Colon (tissue), 2 donors: ENCODE measurements around the gene LZTR1.
"Not testable (repeated sequence)": the region's sequence is repeated elsewhere in the genome, so short reads cannot be mapped to it uniquely, and the experiment has no call there.

Source experiments
- FAIRE-seq: peaks from 2 replicates; lab custom pipeline; 2012; peaks lifted over from hg19 to GRCh38; lab: Jason Lieb, UNC
- donor health status: control.
- donor health status: control.

Gene LZTR1

DNA sequence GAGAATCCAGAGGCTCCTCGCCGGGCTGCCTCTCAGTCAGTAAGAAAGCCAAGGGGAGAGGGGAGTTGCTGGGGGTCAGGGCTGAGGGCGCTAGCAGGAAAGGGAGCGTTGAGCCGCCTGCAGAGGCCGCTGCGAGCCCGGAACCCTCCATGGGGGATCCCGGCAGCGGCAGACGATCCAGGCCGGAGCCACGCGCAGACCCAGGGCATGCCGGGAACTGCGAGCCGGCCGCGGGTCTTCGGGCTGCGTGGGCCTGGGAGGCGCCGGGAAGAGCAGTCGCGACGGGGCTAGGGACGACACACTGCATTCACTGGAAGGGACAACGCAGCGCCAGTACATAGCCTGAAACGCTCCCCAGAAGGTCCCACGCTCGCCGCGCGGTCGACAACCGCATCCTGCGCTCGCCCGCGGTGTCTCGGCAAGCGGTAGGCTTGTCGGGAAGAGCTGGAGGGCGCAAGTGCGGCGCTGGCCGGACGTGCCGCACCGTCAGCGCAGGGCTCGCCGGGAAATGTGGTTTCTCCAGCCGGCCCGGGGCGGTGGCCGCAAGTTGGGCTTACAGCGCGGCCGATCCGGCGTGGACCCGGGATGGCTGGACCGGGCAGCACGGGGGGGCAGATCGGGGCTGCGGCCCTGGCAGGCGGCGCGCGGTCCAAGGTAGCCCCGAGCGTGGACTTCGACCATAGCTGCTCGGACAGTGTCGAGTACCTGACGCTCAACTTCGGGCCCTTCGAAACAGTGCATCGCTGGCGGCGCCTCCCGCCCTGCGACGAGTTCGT is at the start of gene LZTR1:
TSS of gene LZTR1 (plus strand) at position 511 of the 776 bp plus-strand sequence. CDS start at position 586, 75 bp downstream.
- FAIRE-seq, result no peak

DNA sequence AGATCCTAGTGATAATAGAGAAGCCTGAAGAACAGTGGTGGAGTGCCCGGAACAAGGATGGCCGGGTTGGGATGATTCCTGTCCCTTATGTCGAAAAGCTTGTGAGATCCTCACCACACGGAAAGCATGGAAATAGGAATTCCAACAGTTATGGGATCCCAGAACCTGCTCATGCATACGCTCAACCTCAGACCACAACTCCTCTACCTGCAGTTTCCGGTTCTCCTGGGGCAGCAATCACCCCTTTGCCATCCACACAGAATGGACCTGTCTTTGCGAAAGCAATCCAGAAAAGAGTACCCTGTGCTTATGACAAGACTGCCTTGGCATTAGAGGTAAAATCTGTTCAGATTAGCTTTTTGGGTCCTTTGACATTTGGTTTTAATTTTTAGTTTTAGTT is 48.2 kb upstream of the LZTR1 start:
- FAIRE-seq, result no peak

DNA sequence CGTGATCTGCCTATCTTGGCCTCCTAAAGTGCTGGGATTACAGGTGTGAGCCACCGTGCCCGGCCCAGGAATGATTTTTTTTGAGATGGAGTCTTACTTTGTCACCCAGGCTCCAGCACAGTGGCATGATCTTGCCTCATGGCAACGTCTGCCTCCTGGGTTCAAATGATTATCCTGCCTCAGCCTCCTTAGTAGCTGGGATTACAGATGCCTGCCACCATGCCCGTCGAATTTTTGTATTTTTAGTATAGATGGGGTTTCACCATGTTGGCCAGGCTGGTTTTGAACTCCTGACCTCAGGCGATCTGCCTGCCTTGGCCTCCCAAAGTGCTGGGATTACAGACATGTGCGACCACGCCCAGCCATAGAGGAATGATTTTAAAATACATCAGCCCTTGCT is 47.0 kb upstream of the LZTR1 start:
- not testable (repeated sequence) for FAIRE-seq

GRCh38 chr22:20935780-20936539 is 46.1 kb upstream of the LZTR1 start:
- not testable (repeated sequence) for FAIRE-seq

DNA sequence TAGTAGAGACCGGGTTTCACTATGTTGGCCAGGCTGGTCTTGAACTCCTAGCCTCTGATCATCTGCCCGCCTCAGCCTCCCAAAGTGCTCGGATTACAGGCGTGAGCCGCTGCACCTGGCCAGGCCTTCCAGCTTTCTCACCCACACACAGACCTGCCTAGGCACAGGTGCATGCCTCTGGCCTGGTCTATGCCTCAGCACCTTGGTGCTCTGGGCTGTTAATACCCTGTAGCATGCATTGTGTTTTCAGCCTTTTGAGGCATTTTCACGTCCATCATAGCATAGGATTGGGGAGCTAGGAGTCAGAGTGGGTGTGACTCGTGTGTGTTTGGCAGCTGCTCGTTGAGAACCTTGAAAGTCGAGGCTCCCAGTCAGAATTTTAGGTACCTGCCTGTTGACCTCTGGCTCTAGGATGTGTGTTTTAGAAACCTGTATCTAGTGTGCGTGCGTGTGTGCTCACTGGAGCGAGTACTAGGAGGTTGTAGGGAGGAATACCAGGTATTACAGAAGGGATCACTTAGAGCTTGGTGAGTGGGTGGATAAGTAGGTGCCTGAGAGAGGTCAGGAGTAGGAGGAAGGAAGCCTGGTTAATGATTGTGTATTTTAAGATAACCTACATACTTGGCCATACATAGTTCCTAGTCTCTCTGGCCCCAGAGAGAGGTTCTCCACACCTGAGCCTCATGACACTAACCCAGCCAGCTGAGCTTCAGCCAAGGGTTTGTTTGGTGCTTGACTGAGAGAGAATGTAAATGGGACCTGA is 44.9 kb upstream of the LZTR1 start:
- no peak for FAIRE-seq

DNA sequence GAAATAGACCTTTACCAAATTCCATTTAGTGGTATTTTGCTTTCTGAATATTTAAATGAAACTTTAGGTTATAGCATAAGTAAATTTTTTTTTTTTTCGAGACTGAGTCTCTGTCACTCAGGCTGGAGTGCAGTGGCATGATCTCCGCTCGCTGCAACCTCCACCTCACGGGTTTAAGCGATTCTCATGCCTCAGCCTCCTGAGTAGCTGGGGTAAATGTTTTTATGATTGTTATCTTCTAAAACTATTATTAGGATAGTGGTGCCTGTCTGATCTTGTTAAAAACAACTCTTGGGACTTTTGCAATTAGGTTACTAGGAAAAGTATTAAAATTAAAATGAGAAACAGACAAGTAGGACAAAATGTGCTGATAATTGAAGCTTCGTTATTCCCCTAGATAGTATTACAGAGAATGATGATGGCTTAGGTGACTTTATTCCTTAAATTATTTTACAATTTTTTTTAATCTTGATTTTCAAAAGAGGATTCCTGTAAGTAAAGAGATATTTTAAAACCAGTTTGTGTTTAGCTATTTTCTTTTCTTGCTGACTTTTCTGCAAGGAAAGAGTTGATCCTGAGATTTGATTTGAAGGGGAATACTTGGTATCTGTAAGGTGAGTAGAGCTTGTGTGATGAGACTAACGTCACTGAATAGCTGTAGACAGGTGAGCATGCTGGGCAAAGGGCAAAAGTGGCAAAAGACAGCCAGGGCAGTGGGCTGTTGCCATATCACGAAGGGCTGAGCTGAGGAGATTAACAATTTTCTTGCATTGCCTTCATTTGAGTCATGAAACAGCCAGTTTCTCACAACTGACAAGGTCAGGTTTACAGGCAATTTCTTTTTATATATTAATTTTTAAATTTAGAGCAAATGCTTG is 44.1 kb upstream of the LZTR1 start:
- FAIRE-seq, result no peak

DNA sequence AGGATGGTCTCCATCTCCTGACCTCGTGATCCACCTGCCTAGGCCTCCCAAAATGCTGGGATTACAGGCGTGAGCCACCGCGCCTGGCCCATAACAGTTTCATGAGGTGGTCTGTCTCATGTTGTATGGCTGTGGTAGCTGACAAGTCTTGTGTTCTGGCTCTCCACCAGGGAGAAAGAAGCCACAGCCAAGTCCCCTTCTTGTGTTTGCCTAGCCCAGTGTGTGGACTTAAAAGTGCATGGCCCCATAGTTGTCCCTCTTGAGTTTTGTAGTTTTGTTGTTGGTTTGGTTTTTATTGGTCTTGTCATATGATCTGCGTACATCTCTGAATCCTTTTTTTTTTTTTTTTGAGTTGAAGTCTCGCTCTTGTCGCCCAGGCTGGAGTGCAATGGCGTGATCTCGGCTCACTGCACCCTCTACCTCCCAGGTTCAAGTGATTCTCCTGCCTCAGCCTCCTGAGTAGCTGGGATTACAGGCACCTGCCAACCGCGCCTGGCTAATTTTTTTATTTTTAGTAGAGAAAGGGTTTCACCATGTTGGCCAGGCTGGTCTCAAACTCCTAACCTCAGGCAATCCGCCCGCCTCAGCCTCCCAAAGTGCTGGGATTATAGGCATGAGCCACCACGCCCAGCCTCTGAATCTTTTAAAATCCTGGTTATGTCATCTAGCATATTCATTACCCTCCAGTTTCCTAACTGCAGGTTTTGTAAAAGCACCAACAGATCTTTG is 42.5 kb upstream of the LZTR1 start:
- not testable (repeated sequence) for FAIRE-seq

GRCh38 chr22:20940186-20940651 is 41.9 kb upstream of the LZTR1 start:
- FAIRE-seq, result no peak

GRCh38 chr22:20940904-20941385 is 41.2 kb upstream of the LZTR1 start:
- FAIRE-seq, result no peak

DNA sequence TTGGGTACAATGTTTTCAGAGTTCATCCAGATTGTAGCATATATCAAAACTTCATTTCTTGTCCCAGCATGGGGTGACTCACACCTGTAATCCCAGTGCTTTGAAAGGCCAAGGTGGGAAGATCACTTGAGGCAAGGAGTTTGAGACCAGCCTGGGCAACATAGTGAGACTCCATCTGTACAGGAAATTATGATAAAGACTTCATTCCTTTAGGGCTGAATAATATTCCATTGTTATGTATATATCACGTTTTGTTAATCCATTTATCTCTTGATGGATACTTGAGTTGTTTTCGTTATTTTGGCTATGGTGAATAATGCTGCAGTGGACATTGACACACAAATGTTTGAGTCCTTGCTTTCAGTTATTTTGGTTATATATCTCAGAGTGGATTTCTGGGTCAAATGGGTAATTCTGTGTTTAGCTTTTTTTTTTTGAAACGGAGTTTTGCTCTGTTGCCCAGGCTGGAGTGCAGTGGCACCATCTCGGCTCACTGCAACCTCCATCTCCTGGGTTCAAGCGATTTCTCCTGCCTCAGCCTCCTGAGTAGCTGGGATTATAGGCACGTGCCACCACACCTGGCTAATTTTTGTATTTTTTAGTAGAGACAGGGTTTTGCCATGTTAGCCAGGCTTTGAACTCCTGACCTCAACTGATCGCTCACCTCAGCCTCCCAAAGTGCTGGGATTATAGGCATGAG is 39.7 kb upstream of the LZTR1 start:
- FAIRE-seq, result not testable (repeated sequence)

DNA sequence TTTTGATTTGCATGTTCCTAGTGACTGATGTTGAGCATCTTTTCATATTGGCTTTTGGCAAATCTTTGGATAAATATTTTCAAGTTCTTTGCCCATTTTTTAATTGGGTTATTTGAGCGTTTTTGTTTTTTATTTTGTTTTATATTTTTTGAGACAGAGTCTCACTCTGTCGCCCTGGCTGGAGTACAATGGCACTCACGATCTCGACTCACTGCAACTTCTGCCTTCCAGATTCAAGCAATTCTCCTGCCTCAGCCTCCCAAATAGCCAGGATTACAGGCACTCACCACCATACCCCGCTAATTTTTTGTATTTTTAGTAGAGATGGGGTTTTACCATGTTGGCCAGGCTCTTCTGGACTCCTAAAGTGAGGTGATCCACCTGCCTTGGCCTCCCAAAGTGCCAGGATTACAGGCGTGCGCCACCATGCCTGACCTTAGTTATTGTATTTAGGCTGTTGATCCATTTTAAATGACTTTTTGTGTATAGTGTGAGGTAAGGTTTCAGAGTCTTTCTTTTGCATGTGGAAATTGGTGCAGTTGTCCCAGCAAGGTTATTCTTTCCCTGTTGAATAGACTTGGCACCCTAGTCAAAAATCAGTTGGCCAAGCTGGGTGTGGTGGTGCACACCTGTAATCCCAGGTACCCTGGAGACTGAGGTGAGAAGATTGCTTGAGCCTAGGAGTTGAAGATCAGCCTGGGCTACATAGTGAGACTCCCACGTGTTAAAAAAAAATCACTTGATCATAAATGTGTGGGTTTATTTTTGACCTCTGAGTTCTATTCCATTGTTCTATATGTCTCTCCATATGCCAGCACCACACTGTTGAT is 38.8 kb upstream of the LZTR1 start:
- FAIRE-seq, result no peak

GRCh38 chr22:20944042-20944441 is 38.1 kb upstream of the LZTR1 start:
- no peak for FAIRE-seq

- FAIRE-seq, result no peak
Measured at GRCh38 chr22:20945578-20945934, 36.5 kb upstream of the LZTR1 start.

DNA sequence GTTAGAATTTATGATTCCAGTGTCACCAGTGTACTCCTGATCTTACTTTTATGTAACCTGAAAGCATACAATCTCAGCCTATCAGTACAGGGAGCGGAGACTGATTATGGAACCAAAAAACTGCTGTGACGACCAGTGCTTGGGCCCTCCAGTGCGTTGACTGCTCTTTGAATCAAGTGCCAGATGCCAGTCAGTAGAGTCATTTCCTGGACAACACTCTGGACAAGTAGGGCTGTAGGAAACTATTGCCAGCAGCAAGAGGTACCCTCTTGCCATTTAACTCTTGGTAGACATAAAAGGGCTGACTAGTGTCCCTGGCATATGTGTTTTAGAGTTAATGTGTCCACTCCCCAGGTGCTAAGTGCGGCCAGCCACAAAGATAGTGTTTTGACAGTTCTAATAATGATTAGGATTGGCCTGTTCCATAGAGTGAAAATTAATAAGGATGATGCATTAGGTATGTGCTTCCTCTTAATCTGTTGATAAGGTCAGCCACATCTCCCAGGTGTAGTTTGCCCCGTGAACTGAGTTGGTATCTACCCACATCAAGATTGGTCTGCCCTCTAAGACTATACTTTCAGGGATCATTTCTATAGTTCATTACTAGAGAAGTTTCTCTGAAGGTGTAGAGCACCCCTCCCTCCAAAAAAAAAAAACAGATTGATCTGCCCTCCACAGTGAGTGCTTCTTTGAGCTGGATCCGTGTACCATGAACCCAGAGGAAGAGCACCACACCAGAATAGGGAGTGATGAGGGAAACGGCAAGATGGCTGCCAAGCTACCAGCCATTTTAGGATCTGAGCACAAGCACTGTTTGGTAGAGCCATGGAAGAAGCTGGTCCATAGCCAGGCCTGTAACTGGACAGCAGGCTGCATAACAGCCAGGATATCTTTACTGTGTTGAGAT is 35.8 kb upstream of the LZTR1 start:
- FAIRE-seq, result no peak

- FAIRE-seq, result no peak
Measured at GRCh38 chr22:20946991-20947390, 35.1 kb upstream of the LZTR1 start.

DNA sequence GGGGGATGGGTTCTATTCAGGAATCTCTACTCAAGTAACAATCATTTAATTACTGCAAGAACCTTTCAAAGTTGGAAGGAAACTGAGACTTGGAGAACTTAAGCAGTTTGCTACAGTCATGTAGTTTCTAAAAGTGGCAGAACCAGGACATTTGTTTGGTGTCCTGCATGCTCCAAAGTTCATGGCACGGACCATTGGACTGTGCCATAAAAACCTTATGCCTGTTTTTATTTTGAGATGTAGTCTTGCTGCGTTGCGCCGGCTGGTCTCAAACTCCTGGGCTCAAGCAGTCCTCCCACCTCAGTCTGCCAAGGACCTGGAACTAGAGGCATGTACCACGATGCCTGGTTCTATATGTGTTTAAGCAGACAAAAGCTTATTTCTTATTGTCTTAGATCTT is 33.6 kb upstream of the LZTR1 start:
- no peak for FAIRE-seq

DNA sequence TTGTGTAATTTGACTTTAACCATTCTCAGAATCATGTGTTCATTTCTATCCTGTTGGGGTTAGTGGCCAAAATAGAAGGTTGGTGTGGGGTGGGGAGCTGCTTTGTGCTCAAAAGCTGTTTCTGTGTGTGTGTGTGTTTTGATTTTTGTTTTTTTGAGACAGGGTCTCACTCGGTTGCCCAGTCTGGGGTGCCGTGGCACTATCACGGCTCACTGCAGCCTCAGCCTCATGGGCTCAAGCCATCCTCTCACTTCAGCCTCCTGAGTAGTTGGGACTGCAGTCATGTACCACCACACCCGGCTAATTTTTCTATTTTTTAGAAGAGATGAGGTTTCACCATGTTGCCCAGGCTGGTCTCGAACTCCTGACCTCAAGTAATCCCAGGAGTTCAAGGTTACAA is 33.1 kb upstream of the LZTR1 start:
- FAIRE-seq, result no peak

- no peak for FAIRE-seq
Measured at GRCh38 chr22:20949698-20950183, 32.4 kb upstream of the LZTR1 start.
